HG02884 (cell line): ENCODE measurements around the gene TUBG2.
"Not testable (repeated sequence)": the region's sequence is repeated elsewhere in the genome, so short reads cannot be mapped to it uniquely, and the experiment has no call there.

Experiments used
- ATAC-seq: cut with Tn5 transposase; IDR thresholded peaks from one replicate; pipeline ENCODE4 v1.9.1; 2021; ENCODE audit warnings: mild to moderate bottlenecking, moderate library complexity; ENCODE audit not compliant: unreplicated experiment

TUBG2 gene

DNA sequence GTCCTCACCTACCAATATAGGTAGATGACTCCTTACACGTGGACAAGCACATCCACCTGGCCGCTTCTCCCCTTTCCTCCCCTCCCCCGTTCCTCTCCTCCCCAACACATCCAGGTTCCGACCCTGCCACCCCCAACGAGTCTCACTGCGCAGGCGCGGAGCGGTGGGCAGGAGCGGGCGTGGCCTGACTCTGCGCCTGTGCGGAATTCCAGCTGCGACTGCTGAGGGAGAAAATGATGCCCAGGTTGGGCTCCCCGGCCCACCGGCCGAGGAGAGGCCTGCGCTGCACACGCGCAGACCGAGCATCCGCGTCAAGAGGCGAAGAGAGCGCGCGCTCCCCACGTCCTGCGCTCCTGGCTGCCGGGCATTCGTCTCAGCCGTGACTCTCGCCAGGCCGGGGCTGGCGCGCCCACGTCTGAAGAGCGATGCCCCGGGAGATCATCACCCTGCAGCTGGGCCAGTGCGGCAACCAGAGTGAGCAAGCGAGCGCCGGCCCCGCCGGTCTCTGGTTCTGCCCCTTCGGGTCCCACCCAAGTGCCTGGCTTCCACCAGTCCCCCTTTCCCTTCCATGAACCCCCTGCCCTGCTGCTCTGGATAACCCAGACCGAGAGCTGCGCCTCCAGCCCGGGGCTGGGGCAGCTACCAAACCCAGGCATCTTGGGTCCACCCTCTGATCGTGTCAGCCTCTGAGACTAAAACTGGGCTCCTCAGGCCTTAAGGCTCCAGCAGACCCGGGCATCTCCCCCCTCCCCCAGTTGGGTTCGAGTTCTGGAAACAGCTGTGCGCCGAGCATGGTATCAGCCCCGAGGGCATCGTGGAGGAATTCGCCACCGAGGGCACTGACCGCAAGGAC lies at the start of gene TUBG2:
TUBG2 (plus strand) TSS at position 206 of the 853 bp plus-strand sequence; CDS start at position 426, 220 bp downstream.
- no peak for ATAC-seq

DNA sequence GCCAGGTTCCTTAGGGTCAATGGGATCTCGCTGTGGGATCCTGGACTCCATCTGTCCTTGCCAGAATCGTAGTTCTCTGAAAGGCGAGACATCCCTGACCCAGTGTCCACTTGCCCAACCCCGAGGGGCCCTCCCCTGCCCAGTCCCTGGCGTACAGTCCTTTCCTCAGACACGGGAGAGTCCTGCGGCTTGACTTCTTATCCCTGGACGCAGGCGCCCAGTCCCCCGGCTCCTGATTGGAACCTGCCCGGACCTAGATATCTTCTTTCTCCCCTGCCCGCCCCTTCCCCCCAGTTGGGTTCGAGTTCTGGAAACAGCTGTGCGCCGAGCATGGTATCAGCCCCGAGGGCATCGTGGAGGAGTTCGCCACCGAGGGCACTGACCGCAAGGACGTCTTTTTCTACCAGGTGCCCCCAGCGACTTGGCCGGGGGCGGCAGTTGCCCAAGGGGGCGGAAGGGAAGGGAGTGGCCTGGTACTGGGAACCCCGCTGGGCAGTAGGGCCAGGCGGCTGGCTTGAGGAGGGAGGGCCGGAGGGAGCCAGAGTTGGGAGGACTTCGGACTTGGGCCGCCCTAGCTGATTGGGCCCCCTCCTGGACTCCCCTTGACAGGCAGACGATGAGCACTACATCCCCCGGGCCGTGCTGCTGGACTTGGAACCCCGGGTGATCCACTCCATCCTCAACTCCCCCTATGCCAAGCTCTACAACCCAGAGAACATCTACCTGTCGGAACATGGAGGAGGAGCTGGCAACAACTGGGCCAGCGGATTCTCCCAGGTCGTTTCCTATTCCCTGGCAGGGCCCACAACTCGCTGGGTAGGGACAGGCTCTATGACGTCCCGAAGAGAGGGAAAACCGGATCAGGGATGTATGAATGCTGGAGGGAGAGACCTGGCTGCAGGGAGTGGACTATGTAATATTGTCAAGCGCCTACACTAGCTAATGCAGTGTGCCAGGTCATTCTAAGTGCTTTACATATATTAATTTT lies 49.0 kb upstream of the TUBG2 start:
- ATAC-seq: peak; percentile 5

DNA sequence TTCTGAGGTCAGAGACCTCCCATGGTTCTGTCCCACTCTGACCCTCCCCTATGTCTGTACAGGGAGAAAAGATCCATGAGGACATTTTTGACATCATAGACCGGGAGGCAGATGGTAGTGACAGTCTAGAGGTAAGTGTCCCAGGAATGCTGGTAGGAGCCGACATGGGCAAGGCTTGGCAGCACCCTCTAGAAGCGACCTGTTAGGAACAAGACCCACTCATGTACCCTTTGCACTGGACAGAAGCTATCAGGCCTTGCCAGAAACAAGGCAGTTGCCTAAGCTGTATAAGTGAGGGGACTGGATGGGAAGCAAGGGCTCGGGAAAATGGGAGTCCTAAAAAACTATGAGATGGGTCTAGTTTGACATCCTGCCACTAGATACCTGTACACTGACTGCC lies 47.1 kb upstream of the TUBG2 start:
- ATAC-seq: no peak

DNA sequence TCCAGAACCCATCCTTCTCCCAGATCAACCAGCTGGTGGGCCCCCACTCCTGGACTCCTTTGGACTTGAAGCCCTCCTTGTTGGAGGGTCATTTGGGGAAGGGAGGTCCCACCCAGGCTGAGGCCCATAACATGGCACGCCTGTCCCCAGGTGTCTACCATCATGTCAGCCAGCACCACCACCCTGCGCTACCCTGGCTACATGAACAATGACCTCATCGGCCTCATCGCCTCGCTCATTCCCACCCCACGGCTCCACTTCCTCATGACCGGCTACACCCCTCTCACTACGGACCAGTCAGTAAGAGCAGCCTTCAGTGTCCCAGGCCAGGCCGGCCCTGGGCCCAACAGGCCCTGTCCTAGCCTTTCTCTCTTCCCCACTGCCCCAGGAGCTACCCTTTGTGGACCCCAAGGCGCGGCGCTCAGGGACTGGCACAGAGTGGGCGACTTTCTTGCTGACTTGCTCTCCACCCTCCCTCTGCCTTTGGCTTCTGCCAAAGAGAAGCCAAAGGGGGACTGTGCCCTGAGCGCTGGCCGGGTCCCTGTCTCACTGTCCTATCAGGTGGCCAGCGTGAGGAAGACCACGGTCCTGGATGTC lies 45.3 kb upstream of the TUBG2 start:
- no peak for ATAC-seq

DNA sequence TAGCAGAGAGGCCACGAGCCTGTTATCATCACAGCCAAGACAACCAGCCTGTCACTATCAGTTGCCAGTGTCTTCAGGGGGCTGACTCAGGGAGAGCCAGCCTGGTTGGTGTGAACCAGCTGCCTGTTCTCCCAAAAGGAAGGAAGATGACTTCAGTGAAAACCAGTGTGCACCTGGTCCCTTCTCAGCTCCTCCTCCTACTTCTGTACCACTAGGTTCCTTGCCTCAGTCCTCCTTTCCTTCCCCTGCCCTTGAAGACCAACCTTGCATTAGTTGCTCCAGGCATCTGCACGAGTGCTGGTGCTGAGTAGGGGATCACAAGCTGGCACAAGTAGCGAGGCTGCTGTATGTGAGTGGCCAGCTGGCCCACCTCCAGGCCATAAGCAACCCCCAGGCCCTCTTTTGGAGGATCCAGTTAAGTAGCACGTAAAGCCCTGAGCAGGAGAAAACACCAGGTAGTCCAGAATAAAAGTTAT lies 41.1 kb upstream of the TUBG2 start:
- peak; percentile 13 for ATAC-seq

DNA sequence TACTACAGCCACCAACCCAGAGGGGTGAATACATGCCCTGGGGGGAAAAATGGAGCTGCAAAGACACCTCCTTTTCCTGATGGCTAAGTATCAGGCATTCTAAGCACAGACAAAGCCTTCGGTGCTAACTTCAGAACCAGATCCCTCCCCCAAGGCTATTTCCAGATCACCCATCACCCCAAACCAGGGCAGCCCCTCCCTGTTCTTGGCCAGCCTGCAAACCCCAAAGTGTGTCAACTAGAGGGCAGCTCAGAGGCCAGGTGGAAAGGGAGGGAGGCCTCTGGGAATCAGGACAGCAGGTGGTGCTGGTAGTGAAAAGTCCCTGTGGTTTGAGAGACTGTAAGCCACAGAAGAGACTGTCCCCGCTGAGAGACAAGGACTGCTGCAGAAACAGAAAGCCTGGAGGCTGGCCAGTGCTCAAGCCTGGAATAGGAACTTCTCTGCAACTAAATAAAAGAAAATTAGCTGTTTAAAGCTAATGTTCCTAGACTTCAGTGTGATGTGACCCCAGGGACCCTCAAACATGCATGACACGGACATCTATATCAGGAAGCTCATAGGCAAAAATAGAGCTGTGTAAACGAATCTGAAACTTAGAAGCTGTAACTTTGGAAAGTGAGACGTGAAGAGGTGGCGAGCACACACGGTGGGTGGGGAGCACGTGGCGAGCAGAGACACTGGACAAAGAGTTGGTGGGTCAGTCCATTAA lies 40.5 kb upstream of the TUBG2 start:
- peak; percentile 74 for ATAC-seq

DNA sequence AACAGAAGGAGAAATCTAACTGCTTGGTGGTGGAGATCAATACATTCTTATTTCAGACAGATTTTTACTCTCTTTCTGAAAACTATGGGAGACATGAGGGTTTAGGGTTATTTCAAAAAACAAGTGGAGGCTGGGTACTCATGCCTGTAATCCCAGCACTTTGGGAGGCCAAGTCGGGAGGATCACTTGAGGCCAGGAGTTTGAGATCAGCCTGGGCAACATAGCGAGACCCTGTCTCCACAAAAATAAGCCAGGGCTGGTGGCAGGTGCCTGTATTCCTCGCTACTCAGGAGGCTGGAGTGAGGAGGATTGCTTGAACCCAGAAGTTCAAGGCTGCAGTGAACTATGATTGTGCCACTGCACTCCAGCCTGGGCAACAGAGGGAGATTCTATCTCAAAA lies 37.1 kb upstream of the TUBG2 start:
- ATAC-seq: not testable (repeated sequence)

DNA sequence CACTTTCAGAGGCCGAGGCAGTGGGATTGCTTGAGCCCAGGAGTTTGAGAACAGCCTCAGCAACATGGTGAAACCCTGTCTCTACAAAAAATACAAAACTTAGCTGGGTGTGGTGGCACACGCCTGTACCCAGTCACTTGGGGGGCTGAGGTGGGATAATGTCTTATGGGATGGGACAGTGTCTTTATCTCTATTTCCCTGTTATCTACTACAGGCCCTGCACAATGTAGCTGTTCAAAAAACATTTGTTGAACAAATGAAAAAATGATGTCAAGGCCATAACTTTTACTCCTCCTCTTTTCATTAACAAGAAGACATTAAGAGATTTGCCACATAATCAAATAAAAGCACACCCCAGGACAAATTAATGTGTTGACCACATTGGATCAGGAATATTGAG lies 35.8 kb upstream of the TUBG2 start:
- no peak for ATAC-seq

DNA sequence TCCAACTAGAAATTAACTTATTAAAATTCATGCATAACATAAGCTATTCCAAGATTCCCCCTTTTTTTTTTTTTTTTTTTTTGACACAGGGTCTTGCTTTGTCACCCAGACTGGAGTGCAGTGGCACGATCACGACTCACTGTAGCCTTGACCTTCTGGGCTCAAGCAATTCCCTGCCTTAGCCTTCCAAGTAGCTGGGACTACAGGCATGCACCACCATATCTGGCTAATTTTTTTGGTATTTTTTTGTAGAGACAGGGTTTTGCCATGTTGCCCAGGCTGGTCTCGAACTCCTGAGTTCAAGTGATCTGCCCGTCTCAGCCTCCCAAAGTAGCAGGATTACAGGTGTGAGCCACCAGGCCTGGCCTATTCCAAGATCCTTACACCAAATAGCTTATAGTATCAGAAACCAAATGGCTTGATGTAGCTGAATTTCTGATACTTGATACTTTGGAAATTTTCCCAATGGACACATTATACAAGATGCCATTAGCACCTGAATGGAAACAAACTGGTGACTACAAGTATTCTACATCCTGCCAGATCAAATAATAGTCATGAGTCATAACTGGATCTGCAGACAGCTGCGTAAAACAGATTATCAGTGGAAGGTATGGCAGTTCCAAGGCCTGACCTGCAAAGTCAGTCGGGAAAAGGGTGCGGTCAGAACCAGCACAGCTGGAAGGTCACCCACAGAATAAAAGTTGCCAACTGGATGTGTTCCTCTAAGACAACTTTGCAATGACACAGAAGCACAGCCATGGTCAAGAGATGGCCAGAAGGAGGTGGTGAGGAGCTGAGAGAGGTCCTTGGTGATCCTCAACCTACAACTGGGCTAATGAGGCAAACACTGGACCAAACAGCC lies 35.1 kb upstream of the TUBG2 start:
- no peak for ATAC-seq

DNA sequence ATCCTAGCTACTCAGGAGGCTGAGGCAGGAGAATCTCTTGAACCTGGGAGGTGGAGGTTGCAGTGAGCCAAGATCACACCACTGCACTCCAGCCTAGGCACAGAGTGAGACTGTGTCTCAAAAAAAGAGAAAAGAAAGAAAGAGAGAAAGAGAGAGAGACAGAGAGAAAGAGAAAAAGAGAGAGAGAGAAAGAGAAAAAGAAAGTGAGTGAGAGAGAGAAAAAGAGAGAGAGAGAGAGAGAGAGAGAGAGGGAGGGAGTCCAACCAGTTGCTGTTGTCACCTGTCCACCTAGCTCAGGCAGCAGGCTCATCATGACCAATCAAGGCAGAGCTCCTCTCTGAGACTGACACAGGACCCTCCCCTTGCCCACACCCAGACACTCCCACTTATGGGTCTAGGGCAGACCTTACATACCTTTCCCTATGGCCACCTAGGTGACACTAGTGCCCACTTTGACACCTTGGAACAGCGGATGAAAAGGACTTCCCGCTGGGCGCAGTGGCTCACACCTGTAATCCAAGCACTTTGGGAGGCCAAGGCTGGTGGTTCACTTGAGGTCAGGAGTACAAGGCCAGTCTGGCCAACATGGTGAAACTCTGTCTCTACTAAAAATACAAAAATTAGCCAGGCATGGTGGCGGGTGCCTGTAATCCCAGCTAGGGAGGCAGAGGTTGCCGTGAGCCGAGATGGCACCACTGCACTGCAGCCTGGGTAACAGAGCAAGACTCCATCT lies 31.9 kb upstream of the TUBG2 start:
- ATAC-seq: not testable (repeated sequence)

DNA sequence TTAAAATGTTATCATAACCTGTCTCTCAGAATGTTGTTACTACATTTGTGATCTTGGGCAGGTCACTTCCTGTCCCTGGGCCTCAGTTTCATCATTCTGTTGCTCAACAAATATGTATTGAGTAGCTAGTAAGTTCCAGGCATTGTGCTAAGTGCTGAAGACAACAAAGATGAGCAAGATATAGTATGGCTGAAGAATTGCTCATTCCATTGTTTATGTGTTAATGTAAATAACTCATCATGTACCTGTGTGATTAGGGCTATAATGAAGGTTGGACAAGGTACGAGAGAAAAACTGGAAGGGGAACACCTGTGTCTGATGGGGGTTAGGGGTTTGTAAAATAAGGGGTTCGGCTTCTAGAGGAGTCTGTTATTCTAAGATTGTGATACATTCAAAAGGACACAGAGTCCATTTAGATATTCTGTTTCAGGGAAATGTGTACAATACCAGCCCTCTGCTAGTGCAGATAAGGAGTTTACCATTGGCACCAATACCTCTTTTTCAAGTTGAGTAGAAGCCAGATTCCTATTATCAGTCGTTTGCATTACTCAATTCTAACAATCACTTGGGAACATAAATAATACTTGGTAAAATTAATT lies 29.6 kb upstream of the TUBG2 start:
- ATAC-seq: no peak

DNA sequence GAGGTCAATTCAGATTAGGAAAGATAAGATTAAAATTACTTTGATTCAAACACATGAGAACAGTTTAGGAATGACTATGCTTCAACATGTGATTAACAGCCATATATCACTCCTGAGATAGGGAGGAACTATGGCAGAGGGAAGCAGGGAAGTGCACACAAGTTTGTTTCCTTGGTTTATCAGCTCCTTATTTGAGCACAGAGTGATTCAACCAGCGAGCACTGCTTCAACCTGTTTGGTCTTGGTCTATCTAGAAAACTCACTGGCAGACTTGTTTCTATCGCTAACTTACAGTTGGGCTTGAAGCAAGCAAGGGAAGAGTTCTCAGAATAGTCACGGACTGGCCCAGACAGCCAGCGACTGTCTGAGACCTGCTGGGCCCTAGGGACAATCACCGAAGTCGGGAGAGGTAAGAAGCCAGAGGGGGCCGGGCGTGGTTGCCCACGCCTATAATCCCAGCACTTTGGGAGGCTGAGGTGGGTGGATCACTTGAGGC lies 26.1 kb upstream of the TUBG2 start:
- ATAC-seq: no peak

DNA sequence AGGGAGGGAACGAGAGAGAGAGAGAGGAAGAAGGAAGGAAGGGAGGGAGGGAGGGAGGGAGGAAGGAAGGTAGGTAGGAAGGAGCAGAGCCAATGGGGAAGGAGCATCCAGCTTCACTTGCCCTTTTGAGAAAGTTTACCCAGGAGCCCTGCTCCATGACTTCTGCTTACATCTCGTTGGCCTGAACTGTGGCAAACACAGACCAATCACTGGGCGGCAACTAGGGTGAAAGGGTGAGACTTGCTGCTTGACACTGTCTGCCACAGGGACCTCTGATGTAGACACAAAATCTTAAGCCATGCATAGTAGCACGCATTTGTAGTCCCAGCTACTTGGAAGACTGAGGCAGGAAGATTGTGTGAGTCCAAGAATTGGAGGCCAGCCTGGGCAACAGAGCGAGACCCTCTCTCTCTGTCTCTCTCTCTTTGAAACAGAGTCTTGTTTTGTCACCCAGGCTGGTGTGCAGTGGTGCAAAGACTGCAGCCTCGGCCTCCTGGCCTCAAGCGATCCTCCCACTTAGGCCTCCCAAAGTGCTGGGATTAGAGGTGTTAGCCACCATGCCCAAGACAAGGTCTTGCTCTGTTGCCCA lies 19.5 kb upstream of the TUBG2 start:
- ATAC-seq: no peak

DNA sequence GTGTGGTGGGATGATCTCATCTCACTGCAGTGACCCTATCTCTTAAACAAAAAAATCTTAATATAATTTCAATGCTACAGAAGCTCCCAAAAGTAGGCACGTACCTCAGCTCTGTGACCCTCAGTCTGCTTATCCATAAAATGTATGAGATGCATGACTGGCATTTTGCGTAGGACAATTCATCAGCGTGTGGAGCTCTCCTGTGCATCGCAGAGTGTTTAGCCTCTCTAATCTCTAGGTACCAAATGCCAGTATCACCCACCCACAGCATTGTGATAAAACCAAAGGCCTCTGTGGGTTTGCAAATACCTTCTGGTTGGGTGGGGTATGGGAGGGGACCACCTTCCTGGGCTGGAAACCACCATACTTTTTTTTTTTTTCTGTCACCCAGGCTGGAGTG lies 19.0 kb upstream of the TUBG2 start:
- no peak for ATAC-seq

DNA sequence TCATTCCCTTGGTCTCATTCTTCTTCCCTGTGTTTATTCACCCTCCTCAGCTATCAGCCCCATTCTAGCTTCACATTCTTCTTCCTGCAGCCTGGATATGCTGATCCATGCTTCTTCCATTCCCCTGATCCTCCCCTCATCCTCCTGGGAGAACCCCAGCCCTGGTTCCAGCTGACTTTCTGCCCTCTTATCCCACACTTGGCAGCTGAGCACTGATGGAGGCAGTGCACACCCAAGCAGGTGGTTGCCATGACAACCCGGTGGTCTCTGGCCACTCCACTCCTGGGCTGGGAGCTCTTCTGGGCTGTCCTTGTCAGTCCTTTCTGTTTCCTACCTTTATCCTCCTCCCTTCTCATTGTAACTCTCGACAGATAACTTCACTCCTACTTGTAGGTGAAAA lies 16.7 kb upstream of the TUBG2 start:
- no peak for ATAC-seq

DNA sequence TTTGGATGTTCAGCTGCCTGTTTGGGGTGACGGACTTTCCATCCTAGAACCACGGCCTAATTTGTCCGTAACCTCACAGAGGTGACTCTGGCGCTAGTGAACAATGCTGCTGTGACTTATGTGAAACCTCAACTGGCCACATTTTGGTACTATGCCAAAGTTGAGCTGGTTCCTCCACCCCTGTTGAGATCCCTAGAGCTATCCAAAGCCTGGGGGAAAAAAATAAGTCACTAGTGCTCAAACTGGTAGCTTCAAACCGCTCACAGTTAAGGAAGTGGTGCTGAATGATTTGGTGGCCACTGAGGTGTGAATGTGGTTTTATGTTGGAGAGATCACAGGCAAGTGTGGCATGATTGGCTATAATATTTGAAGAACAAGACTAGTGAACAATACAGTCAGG lies 11.3 kb upstream of the TUBG2 start:
- ATAC-seq: no peak

DNA sequence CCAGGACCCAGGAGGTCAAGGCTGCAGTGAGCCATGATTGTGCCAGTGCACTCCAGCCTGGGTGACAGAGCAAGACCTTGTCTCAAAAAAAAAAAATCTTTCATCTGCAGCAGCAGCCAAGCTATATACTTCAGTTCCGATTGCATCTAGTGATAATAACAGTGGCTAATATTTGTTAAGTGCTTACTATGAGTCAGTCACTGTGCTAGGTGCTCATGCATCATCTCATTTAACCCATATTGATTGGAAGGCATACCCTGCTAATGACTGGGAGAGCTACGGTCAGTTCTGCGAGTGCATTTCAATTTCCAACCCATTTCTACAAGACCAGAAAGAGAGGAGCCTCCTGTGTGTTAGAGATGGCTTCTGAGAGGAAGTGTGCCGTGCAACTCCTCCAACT lies 7.7 kb upstream of the TUBG2 start:
- no peak for ATAC-seq
